HG02870 (cell line): Measurements from ENCODE around the gene ATP9B.

Experiments used
- ATAC-seq: cut with Tn5 transposase; IDR thresholded peaks from one replicate; pipeline ENCODE4 v1.9.1; 2021; ENCODE audit warnings: mild to moderate bottlenecking, moderate library complexity; ENCODE audit not compliant: unreplicated experiment

The ATP9B gene

DNA sequence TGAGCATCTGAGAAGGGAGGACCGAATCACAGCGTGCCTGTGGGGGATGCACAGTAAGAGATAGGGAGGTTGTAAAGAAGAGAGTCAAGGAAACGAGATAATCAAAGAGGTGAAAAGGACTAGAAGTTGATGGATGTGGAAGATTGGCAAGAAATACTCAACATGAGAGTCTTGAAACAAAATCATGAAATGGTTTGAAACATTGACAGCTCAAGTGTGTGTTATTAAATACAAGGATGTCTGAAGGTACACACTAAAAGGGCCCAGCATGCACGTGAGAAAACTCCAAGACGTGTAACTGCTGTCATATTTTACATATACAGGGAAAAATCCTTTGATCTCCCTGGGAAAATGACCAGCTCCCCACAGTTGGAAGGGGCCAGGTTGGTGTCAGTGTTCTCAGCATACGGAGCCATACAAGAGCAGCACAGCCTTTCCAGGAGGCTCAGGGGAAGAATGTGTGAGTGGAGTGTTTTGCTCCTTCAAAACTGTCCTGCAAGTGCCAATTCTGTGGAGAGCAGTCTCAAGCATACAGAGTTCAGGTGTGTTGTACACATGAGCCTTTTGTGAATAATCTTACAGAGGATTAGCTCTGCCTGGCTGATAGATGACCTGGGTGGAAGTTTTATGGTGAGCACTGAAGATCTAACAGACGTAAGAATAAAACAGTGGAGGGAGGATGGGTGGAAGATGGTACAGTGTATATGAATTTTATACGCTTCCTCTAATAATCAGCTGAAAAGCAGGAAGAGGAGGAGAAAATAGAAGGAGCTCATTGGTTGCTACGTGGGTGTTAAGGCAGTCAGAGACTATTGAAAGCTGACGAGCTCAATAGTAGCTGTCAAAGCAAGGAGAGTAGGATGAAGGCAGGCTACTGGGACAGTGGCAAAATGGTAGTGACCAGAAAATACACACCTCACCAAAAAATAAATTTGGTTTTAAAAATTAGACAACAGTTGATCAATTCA lies 126.8 kb downstream of the ATP9B start:
- no peak for ATAC-seq

DNA sequence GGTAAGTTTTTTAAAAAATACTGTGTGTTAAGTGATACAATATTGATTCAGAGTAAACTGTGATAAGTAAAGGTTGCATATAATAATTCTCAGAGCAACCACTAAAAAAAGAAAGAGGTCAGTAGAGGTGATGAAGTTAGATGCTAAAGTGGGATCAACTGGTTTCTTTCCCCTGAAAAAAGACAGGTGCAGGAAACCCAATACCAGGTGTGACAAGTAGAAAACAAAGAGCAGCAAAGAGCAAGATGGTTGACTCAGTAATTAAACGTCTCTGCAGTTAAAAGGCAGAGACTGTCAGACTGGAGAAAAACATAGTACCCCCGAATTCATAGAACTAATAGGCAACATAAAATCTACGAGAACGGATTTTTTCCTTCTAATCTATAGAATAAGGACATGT lies 128.3 kb downstream of the ATP9B start:
- no peak for ATAC-seq

DNA sequence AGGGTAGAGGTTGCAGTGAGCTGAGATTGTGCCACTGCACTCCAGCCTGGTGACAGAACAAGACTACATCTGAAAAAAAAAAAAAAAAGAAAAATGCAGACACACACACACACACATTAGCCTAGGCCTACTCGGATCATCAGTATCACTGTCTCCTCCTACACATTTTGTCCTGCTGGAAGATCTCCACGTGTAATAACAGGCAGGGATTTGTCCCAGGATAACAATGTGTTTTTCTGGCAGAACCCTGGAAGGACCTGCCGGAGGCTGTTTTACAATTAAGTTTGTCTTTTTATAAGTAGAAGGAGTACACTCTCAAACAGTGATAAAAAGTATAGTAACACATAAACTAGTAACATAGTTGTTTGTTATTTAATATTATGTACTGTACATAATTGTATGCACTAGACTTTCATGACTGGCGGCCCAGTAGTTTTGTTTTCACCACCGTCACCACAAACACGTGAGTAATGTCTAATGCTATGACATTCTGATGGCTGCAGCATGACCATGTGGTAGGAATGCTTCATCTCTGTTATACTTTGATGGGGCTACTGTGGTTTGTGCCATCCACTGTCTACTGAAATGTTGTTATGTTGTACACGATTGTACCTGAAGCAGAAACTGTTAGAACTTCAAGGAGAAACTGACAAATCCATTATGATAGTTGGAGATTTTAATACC lies 130.6 kb downstream of the ATP9B start:
- no peak for ATAC-seq

DNA sequence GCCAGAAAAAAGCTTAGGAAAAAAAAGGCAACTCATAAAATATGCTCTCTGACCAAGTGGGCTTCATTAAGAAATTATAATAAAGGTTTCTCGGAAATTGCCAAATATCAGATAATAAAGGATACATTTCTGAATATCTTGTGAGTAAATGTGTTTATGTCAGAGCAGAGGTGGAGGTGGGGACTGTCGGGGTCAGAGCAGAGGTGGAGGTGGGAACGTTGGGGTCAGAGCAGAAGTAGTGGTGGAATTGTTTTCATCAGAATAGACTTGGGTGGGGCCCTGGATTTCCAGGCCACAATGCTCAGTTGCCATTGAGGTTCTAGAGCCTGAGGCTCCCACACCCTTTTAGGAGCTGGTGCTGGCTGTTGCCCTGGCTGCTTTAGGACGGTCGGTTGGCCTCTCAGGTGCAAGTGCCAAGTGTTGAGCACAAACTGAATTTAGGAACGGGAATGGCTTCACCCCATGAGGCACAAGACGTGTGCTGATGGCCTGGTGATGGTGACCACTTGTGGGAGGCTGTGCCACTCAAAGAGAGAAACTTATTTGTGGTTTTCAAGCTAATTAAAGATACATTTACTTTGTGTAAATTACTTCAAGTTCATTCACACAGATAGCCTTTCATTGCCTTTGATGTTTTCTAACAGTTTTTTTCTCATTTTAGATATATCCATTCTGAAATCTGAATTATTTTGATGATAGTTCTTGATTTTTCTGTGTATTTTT lies 131.5 kb downstream of the ATP9B start:
- no peak for ATAC-seq

DNA sequence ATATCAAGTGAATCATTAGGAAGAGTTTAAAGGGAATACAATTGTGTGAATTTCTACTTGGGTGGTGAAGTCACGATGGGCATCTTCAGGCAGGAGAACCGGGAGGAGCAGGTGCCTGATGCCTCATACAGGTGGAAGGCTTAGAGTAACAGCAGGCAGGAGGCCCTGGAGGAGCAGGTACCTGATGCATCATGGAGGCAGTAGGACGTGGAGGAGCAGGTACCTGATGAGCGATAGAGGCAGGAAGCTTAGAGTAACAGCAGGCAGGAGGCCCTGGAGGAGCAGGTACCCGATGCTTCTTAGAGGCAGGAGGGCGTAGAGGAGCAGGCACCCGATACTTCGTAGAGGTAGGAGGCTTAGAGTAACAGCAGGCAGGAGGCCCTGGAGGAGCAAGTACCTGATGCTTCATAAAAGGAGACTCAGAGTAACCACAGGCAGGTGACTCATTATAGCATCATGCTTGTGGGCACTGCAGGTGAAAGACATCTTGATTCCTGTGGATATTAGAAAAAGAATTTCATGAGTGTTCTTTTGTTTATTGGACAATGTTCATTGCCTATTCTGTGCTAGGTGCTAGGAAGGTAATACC lies 133.9 kb downstream of the ATP9B start:
- no peak for ATAC-seq

DNA sequence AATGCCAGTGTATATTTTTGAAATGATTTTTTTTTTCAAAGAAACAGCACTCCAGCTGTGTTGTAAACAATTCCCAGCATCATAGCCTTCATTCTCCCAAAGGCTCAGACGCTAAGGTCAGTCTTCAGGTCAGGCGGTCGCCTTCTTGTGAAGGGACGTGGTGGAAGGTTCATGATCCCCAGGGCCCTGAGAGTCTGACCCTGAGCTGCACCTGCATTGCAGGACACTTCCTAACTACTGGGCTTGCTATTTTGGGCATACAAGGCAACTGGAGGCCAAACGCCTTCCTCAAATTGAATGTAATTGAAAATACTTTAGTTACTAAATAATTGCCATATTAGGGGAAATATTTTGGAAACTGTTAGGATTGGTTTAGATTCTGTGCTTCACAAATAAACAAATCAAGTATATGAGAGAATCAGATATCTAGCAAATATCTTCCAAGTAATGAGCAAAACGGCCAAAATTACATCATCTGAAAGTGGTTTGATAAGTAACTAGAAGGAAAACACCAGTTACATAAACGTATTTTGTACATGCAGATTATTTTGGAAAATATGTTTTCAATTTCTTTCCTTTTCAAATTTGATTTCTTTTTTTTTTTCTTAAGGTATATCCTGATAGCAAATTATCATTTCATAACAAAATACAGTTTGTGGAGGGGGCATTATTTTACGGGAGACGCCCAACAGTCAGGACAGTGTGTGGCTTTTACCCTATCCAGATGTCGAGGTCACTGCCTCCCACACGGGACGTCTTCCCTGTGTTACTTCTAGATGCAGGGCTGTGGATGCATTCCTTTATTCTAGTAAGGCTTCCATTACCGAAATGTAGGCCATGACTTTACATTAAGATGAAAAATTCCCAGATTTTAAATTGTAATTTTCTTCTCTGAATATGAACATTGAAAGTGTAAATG lies 136.0 kb downstream of the ATP9B start:
- no peak for ATAC-seq

DNA sequence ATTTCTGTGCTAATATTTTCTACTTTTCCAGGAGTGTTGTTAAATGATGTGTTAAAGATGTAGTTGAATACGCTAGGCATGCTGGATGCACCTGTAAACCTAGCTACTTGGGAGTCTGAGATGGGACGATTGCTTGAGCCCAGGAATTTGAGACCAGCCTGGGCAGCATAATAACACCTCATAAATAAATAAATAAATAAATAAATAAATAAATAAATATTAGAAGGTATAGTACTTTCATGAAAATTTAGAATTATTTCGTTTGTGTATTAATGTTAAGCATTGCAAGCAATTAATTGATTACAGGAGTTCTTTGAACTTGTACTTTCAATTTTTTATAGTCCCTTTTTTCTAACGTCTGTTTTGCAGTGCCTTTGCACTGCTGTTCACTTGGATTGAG lies 137.2 kb downstream of the ATP9B start:
- no peak for ATAC-seq

DNA sequence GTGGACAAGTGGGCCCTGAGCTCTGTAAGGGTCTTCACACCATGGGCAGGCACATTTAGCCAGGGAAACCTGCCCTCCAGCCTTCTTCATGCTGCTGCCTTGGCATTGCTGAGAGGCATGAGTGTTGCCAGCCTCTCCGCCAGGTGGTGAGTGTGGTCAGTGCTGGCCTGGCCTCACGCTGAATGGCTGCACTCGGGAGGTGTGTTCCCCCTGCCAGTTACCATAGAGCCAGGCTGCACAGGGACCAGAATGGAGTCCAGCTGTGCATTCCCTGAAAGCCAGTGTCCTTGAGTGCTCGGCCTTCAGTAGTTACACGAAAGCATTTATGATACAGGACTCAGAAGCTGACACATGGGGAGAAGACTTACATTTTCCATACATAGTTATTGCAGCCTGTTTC lies 139.7 kb downstream of the ATP9B start:
- ATAC-seq = no peak

DNA sequence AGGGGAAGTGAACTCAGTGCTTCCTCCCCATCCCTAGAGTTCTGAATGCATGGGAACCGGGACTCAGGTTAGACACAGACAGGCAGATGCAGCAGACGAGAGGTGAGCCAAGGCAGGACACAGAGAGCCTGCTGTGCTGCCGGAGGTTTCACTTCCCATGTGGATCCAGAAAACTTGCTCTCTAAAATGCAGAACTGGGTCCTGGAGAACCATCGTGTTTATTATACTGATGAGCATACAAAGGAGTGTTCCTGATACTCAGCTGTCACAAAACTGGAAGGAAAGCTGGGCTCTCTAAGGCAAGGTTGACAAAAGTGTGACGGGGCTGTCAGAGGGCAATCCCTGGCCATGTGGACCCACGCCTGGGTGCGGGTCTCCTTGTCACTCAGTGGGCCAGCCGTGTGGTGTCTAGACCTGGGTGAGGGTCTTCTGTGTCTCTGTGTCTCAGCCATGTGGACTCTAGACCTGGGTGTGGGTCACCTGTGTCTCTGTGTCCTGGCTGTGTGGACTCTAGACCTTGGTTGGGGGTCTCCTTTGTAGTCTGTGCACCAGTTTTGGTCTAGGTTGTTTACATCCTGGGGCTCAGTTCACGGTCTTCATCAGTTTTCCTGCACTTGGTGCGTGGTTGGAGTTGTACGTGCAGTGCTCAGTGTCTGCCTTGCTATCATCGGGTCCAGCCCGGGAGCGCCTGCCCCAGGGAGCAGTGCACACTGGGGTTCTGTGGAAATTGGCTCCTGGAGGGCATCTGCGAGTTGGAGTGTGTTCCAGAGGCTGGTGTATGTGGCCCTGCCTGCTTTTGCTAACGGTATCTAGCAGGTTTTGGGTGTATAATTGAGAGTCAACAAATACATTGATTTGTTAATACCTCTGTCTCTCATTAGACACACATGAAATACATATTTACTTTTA lies 141.1 kb downstream of the ATP9B start:
- ATAC-seq = no peak

DNA sequence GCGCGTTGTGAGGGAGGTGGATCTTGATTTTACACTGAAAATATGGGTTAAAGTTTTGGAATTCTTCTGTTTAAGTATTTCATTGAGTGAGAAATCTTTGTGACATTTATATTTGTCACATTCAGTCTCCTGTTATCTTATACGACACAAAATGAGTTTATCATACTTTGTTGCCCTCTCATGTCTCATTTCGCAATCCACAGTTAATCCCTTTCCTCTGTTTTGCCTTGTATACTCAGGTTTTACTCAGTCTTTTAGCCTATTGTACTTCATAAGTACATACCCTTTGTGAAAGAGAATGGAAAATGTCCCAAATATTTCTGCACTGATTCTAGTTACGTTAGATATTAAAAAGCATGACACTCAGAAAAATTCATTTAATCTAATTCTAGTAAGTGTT lies 142.7 kb downstream of the ATP9B start:
- no peak for ATAC-seq

DNA sequence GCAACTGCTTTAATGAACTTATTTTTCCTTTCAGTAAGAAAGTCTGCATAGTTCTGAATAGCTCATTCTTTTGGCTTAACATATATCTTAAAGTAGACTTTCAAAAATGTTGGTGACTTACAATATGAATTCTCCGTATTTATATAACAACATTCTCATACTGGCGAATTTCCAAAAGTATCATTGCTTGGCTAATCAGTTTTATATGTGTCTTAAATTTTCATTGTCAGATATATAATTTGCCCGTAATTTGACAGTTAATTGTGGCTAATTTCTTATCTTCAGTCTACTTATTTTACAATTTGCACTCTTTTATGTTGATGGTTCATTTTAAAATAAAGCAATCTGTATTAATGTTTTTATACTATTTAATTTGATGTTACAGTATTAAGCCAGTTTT lies 144.9 kb downstream of the ATP9B start:
- no peak for ATAC-seq

DNA sequence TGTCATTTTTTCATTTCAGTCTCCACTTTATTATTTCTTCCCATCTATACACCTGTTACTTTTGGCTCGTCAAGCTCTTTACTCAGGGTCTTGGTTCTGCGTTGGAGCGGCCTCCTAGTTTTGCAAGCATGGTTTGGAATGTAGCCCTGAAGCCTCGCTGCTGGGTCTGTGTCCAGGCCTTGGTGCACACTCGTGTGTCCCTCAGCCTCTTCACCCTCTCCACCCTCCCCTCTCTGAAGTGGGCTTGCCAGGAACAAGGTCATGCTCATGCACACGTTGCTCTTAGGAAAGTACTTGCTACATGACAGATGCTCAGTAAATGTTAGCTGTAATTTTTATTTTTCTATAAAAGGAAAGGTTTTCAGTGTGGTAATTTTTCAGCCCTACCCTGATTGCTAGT lies 147.0 kb downstream of the ATP9B start:
- no peak for ATAC-seq

DNA sequence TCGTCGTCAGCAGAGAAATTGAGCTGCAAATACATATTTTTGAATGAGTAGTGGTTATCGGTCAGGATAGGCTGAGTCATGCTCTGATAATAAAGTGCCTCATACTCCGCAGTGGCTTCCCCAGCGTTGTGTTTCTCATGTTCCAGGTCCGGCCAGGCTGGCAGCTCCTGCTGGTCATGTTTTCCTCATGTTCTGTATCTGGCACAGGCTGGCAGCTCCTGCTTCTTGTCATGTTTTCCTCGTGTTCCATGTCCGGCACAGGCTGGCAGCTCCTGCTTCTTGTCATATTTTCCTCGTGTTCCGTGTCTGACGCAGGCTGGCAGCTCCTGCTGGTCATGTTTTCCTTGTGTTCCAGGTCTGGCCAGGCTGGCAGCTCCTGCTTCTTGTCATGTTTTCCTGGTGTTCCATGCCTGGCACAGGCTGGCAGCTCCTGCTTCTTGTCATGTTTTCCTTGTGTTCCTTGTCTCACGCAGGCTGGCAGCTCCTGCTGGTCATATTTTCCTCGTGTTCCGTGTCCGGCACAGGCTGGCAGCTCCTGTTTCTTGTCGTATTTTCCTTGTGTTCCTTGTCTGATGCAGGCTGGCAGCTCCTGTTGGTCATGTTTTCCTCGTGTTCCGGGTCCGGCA lies 148.9 kb downstream of the ATP9B start:
- ATAC-seq = no peak

DNA sequence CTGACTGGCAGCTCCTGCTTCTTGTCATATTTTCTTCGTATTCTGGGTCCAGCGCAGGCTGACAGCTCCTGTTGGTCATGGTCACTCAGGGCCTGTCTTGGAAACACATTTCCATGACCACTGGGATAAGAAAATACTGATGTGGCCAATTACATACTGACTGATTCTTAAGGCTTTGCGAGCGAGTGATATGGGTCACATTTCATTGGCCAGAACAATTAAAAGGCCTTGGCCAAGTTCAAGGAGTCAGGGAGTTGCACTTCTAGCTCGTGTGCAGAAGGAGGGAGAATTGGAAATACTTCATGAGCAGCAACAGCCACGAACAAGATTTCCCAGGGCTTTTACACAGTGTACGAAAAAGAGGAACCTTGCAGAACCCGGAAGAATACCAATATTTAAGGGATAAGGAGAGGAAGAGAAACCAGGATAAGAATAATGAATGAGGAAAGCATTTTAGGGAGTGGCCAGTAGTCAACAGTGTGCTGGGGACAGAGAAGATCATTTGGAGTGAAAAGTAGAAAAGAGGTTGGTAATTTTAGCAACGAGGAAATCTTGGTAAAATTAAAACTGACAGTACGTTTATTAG lies 149.5 kb downstream of the ATP9B start:
- ATAC-seq = no peak

DNA sequence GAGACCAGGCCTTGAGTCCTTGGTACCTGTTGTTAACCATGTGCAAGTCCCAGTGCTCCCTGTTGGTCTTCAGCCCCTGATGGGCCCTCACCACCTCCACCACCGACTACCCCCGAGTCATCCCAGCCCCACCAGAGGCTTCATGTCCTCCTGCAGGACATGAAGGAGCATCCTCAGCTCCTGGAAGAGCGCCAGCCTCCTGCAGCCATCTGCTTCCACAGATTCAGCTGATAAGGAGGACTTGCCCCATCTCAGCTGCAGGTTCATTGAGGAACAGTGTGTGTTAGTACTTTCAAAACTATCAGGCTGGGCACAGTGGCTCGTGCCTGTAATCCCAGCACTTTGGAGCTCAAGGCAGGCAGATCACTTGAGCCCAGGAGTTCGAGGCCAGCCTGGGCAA lies 151.9 kb downstream of the ATP9B start:
- ATAC-seq = no peak

DNA sequence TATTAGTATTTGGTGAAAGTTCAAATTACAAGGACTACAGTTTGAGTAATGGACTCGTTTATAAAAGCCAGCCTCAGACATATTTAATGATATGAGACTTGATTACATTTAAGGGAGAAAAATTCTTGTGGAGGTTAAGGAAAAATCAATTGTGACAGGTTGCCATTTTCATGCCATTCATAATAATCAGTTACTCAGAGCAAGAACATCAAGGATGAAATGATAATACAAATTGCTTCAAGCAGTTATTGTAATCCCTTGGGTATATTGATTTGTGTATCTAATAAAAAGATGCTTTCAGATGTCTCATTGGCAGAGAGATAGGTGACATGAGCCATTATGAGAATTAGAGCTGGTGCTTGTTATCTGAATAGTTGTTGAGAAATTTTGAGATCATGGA lies 153.6 kb downstream of the ATP9B start:
- ATAC-seq = no peak

DNA sequence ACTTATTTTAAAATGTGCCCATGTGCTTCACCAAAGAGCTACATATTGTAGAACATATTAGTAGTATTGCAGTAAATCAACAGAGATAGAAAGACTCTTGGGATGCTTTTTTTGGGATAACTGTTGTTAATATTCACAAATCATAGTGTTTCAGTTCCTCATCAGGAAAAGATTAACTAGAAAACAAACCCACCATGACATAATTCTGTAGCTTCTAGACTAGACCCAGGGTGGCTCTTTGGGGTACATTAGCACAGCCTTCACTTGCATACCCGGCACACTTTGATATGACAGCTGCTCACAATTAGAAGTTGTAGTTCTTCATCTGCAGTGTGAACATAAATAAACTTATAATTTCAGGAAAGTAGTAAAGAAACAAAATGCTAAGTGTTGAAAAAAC lies 154.2 kb downstream of the ATP9B start:
- no peak for ATAC-seq

DNA sequence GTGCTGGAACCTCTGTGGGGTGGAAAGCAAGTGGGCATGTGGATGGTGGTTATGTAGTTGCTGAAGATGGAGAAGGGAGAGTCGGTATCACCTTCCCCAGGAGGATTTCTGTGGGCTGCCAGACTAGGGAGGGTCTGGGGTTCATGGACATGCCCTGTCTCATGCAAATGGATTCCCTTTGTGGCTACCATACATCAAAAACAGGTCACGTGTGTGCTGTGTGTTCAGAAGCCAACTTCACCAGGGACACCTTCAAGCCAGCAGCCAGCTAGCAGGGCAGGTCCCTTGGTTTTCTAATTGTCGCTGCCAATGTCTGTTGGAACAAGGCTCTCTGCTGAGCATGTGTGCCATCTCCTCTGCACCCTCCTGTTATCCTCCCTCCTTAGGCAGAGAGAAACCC lies 155.2 kb downstream of the ATP9B start:
- ATAC-seq = no peak
